ENCODE measurements around the gene SMAD6. TPM values are rescaled to one million over a fixed set of nuclear protein-coding genes. Genes with fewer than 3 reads are reported as not detected.

Gene SMAD6
- total RNA-seq, 1 donor from 2014 or later = 0.79 TPM

DNA sequence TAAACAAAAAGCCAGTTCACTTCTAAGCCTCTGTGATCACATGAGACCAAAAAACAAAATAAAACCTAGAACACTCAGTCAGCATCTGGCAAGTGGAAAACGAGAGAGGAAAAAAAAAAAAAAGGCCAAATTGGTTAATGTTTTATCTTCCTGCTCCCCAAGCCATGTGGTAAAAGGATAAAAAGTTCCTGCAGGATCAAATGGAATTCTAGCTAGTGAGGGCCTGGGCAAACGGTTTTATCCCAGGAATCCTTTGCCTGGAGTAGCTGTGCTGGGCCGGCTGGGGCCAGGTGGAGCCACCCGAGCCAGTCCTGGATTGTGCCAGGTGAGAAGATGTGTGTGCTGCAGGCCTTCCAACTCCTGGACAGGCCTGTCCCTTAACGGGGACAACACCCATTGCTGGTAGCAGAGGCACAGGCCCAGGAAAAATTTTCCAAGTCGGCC is 13.2 kb downstream of the SMAD6 start:
- DNase-seq (ENCODE audit: low read depth) (no peak), FAIRE-seq (no peak)
- H3K27me3 ChIP-seq (ENCODE audit: control insufficient read depth, insufficient read depth, low read length) = no peaks in the 10 kb centered on the region
- TF ChIP-seq CTCF (IDR thresholded peaks at IDR 0.05; ENCODE audit: insufficient read depth, low read length, severe bottlenecking) = no peak
- no peaks in the 10 kb centered on the region for H3K36me3 ChIP-seq (ENCODE audit: control insufficient read depth, insufficient read depth, low read length)
- no peak overlapping the region for H3K4me3 ChIP-seq (ENCODE audit: low read depth, low read length)

DNA sequence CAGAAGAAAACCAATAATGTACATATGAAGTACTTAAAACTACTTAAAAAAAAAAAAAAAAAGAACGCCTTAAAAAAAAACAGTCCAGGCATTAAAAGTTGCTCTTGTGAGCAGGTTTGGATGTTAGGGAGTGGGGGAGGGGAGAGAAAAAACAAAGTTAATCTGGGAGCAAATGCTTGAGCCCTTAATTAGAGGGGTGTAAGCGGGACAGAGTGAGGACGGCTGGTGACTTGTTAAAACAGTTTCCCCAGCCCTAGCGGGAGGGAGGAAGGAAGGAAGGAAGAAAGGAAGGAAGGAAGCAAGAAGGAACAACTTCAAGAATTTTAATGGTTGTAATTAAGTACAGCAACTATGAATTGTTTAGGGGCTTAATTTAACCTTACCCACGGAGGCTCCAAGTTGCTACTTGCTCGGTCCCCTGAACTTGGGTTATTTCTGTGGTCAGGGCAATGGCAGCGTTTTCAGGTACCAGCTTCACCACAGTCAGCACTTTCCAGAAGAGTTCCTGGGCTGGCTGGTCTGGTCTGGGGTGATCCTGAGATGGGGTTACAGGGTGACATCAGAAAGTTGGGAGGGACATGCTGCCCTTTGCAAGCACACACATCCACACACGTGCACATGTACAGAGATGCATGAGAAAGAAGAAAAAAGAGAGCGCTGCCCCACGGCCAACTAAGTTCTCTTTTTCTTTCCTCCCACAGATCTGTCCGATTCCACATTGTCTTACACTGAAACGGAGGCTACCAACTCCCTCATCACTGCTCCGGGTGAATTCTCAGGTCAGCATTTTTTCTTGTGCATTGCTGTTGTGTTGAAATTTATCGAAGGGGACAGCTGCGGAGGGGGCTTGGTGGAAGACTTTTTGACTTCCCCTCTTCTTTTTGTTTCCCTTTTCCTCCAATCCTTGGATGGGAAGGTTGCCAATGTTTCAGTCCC is 14.0 kb downstream of the SMAD6 start:
- DNase-seq (ENCODE audit: low read depth) (no peak), FAIRE-seq (no peak)
- TF ChIP-seq CTCF (IDR thresholded peaks at IDR 0.05; ENCODE audit: insufficient read depth, low read length, severe bottlenecking) = no peak
- Histone ChIP-seq H3K27me3 (ENCODE audit: control insufficient read depth, insufficient read depth, low read length) (no peaks in the 10 kb centered on the region), H3K4me3 (ENCODE audit: low read depth, low read length) (no peak overlapping the region), H3K36me3 (ENCODE audit: control insufficient read depth, insufficient read depth, low read length) (no peaks in the 10 kb centered on the region)

DNA sequence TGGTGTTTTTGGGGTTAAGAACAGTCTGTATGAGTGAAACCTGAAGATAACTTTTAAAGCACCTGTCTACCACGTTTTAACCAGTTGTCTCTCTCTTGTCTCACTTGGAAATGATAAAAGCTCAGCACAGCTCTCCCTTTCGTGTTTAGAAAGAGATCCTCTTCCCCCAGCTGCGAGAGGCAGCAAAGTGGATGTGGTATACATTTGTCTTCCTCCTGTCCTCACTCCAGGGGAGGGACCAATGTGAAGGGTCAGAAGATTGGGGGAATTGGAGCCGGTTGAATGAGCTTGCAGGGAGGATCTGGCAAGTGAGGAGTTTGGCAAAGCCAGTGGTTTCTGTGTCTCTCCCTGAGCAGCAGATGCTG is 14.6 kb downstream of the SMAD6 start:
- TF ChIP-seq CTCF (IDR thresholded peaks at IDR 0.05; ENCODE audit: insufficient read depth, low read length, severe bottlenecking) = no peak
- Histone ChIP-seq H3K4me3 (ENCODE audit: low read depth, low read length) (no peak overlapping the region), H3K36me3 (ENCODE audit: control insufficient read depth, insufficient read depth, low read length) (no peaks in the 10 kb centered on the region), H3K27me3 (ENCODE audit: control insufficient read depth, insufficient read depth, low read length) (no peaks in the 10 kb centered on the region)
- DNase-seq (ENCODE audit: low read depth) (no peak), FAIRE-seq (no peak)

DNA sequence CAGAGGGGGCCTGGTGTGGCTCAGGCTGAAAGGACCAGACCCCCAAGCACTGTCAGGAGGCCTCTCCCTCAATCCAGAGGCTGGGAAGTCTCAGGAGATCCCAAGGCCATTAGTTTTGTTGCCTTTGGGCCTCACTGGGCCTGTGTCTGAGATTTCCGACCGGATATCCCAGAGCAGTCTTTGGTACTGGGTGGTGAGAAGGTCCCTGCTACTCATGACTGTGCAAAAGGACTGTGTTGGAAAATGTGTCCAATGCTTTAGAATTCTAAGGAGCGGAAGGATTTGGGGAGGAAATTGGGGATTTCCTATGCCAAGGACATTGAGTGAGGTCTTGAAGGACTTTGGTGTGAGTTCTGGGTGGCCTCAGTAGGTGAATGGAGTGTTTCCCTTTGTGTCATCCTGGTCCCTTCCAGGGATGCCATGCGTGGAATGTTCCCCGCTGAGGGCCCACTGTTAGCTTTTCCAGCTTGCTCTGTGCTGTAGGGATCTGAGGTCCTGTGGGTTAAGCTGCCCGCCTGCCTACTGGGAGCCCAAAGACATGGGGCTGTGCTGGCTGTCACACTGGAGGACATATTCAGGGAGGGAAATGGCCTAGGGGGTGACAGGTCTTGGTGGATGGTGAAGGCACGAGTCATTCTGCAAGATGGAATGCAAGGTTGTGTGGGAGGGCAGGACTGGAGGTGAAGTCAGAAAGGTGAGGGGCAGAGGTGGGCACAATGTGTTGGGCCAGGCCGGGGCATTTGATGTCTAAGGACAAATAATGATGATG is 16.4 kb downstream of the SMAD6 start:
- TF ChIP-seq CTCF (IDR thresholded peaks at IDR 0.05; ENCODE audit: insufficient read depth, low read length, severe bottlenecking) = no peak
- H3K27me3 ChIP-seq (ENCODE audit: control insufficient read depth, insufficient read depth, low read length) = no peaks in the 10 kb centered on the region
- DNase-seq (ENCODE audit: low read depth) (no peak), FAIRE-seq (no peak)
- H3K4me3 ChIP-seq (ENCODE audit: low read depth, low read length) = no peak overlapping the region
- H3K36me3 ChIP-seq (ENCODE audit: control insufficient read depth, insufficient read depth, low read length) = no peaks in the 10 kb centered on the region

DNA sequence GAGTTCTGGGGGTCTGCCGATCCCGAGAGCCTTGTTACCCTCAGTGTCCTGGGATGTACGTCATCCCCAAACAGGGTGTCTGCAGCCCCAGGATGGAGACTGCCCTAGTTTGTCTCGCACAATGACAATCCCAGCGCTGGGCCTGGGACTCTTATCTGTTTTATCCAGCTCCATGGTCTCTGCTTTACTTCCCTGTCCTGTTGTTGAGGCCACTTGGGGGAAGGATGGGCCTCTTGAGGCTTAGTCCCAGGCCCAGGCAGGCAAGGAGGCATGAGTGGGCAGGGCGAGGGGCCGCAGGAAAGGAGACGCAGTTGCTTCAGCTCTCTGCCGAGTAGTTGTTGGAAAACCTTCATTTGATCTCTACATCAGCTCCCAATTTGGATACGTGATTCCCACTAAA is 17.4 kb downstream of the SMAD6 start:
- Histone ChIP-seq H3K36me3 (ENCODE audit: control insufficient read depth, insufficient read depth, low read length) (no peaks in the 10 kb centered on the region), H3K4me3 (ENCODE audit: low read depth, low read length) (no peak overlapping the region), H3K27me3 (ENCODE audit: control insufficient read depth, insufficient read depth, low read length) (no peaks in the 10 kb centered on the region)
- TF ChIP-seq CTCF (IDR thresholded peaks at IDR 0.05; ENCODE audit: insufficient read depth, low read length, severe bottlenecking) = no peak
- FAIRE-seq = no peak
- no peak for DNase-seq (ENCODE audit: low read depth)

Measured in bronchial epithelial cell (primary cell).